ENCODE measurements around the gene STK4. TPM values are rescaled to one million over a fixed set of nuclear protein-coding genes. Genes with fewer than 3 reads are reported as not detected.

STK4 gene
- total and polyA plus RNA-seq, 7 donors = 2.4 to 8.6 (median 5.6) TPM

- no peaks in the 10 kb centered on the region for H3K27me3 ChIP-seq (ENCODE audit: insufficient read depth in 3 of 3, low read length in 2 of 3)
- H3K4me3 ChIP-seq = no peak overlapping the region
- no peak overlapping the region for H3K27ac ChIP-seq
- 86 to 93% (median 92%) methylated on average over 13 to 18 of the region's 18 CpGs for WGBS, 3 donors
- DNase-seq (no peak), ATAC-seq (no peak)
- no peaks in the 10 kb centered on the region for H3K9me3 ChIP-seq
- no peak for TF ChIP-seq CTCF (IDR thresholded peaks at IDR 0.05)
- H3K4me1 ChIP-seq = no peaks in the 10 kb centered on the region
- intact Hi-C loops (cut with DNase I) = no loop called here
- H3K36me3 ChIP-seq (ENCODE audit: insufficient read depth in 1 of 2, low read depth in 1 of 2) = no peaks in the 10 kb centered on the region
Measured at GRCh38 chr20:44930517-44931168, 35.7 kb upstream of the STK4 start.

GRCh38 chr20:44931911-44932310 lies 34.4 kb upstream of the STK4 start:
- ATAC-seq (peak; percentile 30 to 68 (median 40)), DNase-seq (no peak)
- H3K4me1 ChIP-seq = no peaks in the 10 kb centered on the region
- TF ChIP-seq CTCF (IDR thresholded peaks at IDR 0.05) = no peak
- no peaks in the 10 kb centered on the region for H3K36me3 ChIP-seq (ENCODE audit: insufficient read depth in 1 of 2, low read depth in 1 of 2)
- no peak overlapping the region for H3K27ac ChIP-seq
- no peak overlapping the region for H3K4me3 ChIP-seq
- intact Hi-C loops (cut with DNase I) = no loop called here
- H3K9me3 ChIP-seq = no peaks in the 10 kb centered on the region
- H3K27me3 ChIP-seq (ENCODE audit: insufficient read depth in 3 of 3, low read length in 2 of 3) = no peaks in the 10 kb centered on the region
- WGBS, 3 donors = 49 to 69% (median 56%) methylated on average over 3 of the region's 3 CpGs

GRCh38 chr20:44932916-44933315 lies 33.4 kb upstream of the STK4 start:
- no peak overlapping the region for H3K4me3 ChIP-seq
- no peaks in the 10 kb centered on the region for H3K27me3 ChIP-seq (ENCODE audit: insufficient read depth in 3 of 3, low read length in 2 of 3)
- no peaks in the 10 kb centered on the region for H3K9me3 ChIP-seq
- TF ChIP-seq CTCF (IDR thresholded peaks at IDR 0.05) = no peak
- DNase-seq (no peak), ATAC-seq (no peak)
- H3K27ac ChIP-seq = no peak overlapping the region
- no peaks in the 10 kb centered on the region for H3K4me1 ChIP-seq
- intact Hi-C loops (cut with DNase I) = no loop called here
- 92 to 96% (median 94%) methylated on average over 8 of the region's 8 CpGs for WGBS, 3 donors
- no peaks in the 10 kb centered on the region for H3K36me3 ChIP-seq (ENCODE audit: insufficient read depth in 1 of 2, low read depth in 1 of 2)

GRCh38 chr20:44936510-44936909 lies 29.8 kb upstream of the STK4 start:
- Histone ChIP-seq H3K27me3 (ENCODE audit: insufficient read depth in 3 of 3, low read length in 2 of 3) (no peaks in the 10 kb centered on the region), H3K4me1 (no peaks in the 10 kb centered on the region), H3K4me3 (no peak overlapping the region), H3K27ac (no peak overlapping the region), H3K9me3 (no peaks in the 10 kb centered on the region), H3K36me3 (ENCODE audit: insufficient read depth in 1 of 2, low read depth in 1 of 2) (peaks cover 0 to 9% of the 10 kb centered on the region in 2 donors)
- intact Hi-C loops (cut with DNase I) = no loop called here
- TF ChIP-seq CTCF (IDR thresholded peaks at IDR 0.05) = no peak
- no peak for DNase-seq
- no peak for ATAC-seq
- 89 to 93% (median 91%) methylated on average over 10 of the region's 10 CpGs for WGBS, 3 donors

- DNase-seq (no peak), ATAC-seq (no peak)
- intact Hi-C loops (cut with DNase I) = no loop called here
- H3K36me3 ChIP-seq (ENCODE audit: insufficient read depth in 1 of 2, low read depth in 1 of 2) = peaks cover 5 to 30% of the 10 kb centered on the region in 2 donors
- H3K9me3 ChIP-seq = no peaks in the 10 kb centered on the region
- H3K4me1 ChIP-seq = no peaks in the 10 kb centered on the region
- H3K27ac ChIP-seq = no peak overlapping the region
- H3K4me3 ChIP-seq = no peak overlapping the region
- WGBS, 3 donors = 86 to 88% (median 86%) methylated on average over 9 of the region's 9 CpGs
- no peaks in the 10 kb centered on the region for H3K27me3 ChIP-seq (ENCODE audit: insufficient read depth in 3 of 3, low read length in 2 of 3)
- no peak for TF ChIP-seq CTCF (IDR thresholded peaks at IDR 0.05)
Measured at GRCh38 chr20:44938637-44939036, 27.7 kb upstream of the STK4 start.
